ENCODE results near the gene BLOC1S6. TPM values are rescaled to one million over a fixed set of nuclear protein-coding genes. Genes with fewer than 3 reads are reported as not detected.

The BLOC1S6 gene
- total RNA-seq, 1 experiment from 2014 or later = 28.7 TPM

GRCh38 chr15:45540531-45540930 lies 46.6 kb upstream of the BLOC1S6 start:
- Mint-ChIP-seq H3K27ac (no peak overlapping the region), H3K36me3 (no peaks in the 10 kb centered on the region), H3K4me1 (peaks cover 5% of the 10 kb centered on the region), H3K27me3 (ENCODE audit: low read depth) (peaks cover 6% of the 10 kb centered on the region; the same call in 1 of the 2 replicates), H3K4me3 (no peak overlapping the region), H3K9me3 (no peaks in the 10 kb centered on the region)
- TF ChIP-seq CTCF (IDR thresholded peaks at IDR 0.05) (no peak), CBFB (CRISPR knock-in tag; IDR thresholded peaks at IDR 0.05; ENCODE audit: low read depth) (no peak), RORB (CRISPR knock-in tag; IDR thresholded peaks at IDR 0.05) (no peak), ZNF263 (CRISPR knock-in tag; IDR thresholded peaks at IDR 0.05; ENCODE audit: low read depth) (no peak), ARID4B (CRISPR knock-in tag; IDR thresholded peaks at IDR 0.05; ENCODE audit: borderline replicate concordance) (no peak), MYBL2 (CRISPR knock-in tag; IDR thresholded peaks at IDR 0.05) (no peak)
- ATAC-seq = no peak
- no peak for DNase-seq (ENCODE audit: low spot score)
- ChIA-PET POLR2A (no interaction called here), CTCF (interaction anchor here (1.3 kb wide), 1 partner anchor 34 kb away, joined by 5 read pairs; no protein-coding TSS in a partner anchor)

- DNase-seq (ENCODE audit: low spot score) (no peak), ATAC-seq (no peak)
- peaks cover 12% of the 10 kb centered on the region for H3K27me3 Mint-ChIP-seq (ENCODE audit: low read depth)
- no peak overlapping the region for H3K4me3 Mint-ChIP-seq
- peaks cover 6% of the 10 kb centered on the region for H3K4me1 Mint-ChIP-seq
- H3K27ac Mint-ChIP-seq = no peak overlapping the region
- no peaks in the 10 kb centered on the region for H3K36me3 Mint-ChIP-seq
- H3K9me3 Mint-ChIP-seq = no peaks in the 10 kb centered on the region
- CTCF ChIA-PET = no interaction called here
- POLR2A ChIA-PET = no interaction called here
- no peak for TF ChIP-seq USF2 (CRISPR knock-in tag; IDR thresholded peaks at IDR 0.05)
- TF ChIP-seq AR (CRISPR knock-in tag; IDR thresholded peaks at IDR 0.05) = no peak
- TF ChIP-seq MXD4 (CRISPR knock-in tag; IDR thresholded peaks at IDR 0.05; ENCODE audit: borderline replicate concordance) = no peak
- no peak for TF ChIP-seq SOX15 (CRISPR knock-in tag; IDR thresholded peaks at IDR 0.05)
- no peak for TF ChIP-seq ETV6 (CRISPR knock-in tag; IDR thresholded peaks at IDR 0.05)
- TF ChIP-seq ZNF396 (CRISPR knock-in tag; IDR thresholded peaks at IDR 0.05; ENCODE audit: borderline replicate concordance) = no peak
- no peak for TF ChIP-seq MYBL2 (CRISPR knock-in tag; IDR thresholded peaks at IDR 0.05)
- no peak for TF ChIP-seq TP53 (CRISPR knock-in tag; IDR thresholded peaks at IDR 0.05)
- no peak for TF ChIP-seq TEAD1 (CRISPR knock-in tag; IDR thresholded peaks at IDR 0.05)
- TF ChIP-seq ZNF281 (CRISPR knock-in tag; IDR thresholded peaks at IDR 0.05) = no peak
- TF ChIP-seq ZNF532 (CRISPR knock-in tag; IDR thresholded peaks at IDR 0.05; ENCODE audit: borderline replicate concordance) = no peak
- no peak for TF ChIP-seq CDX4 (CRISPR knock-in tag; IDR thresholded peaks at IDR 0.05; ENCODE audit: borderline replicate concordance)
Measured at GRCh38 chr15:45543051-45543450, 44.1 kb upstream of the BLOC1S6 start.

Data from WTC11 (cell line).